A673 (cell line): ENCODE data around the gene CDC37. TPM values are rescaled to one million over a fixed set of nuclear protein-coding genes. Genes with fewer than 3 reads are reported as not detected.
"Not testable (repeated sequence)": the region's sequence is repeated elsewhere in the genome, so short reads cannot be mapped to it uniquely, and the experiment has no call there.

Experiments
- BruUV-seq: library from RNA; stranded (reverse); fragments of 400-500 nt; replicated peaks from 2 replicates; lab custom pipeline; 2021; lab: Mats Ljungman, UMichigan
- CTCF ChIA-PET: fragments of 300-600 bp; sonication (Branson Sonifier 250); formaldehyde crosslinking; loops from one replicate; lab custom pipeline; 2022; ENCODE audit warnings: antibody characterized with exemption; lab: Charles Lee
- POLR2A ChIA-PET: fragments of 300-600 bp; sonication (Branson Sonifier 250); formaldehyde crosslinking; loops from one replicate; lab custom pipeline; 2022; ENCODE audit warnings: antibody characterized with exemption; ENCODE audit not compliant: low non-redundant PET; lab: Charles Lee
- DNase-seq: peaks from one replicate; pipeline ENCODE4 v3.0.0-alpha.2; 2015; ENCODE audit warnings: low spot score
- H3K27ac ChIP-seq: fragments of 200-600 bp; sonication (generic); 2 replicates; pipeline ENCODE4 v1.5.1; 2016; ENCODE audit warnings: mixed run types, low read depth, mild to moderate bottlenecking, mixed read lengths, antibody characterized with exemption, low read length; ENCODE audit not compliant: poor library complexity, severe bottlenecking
- H3K27me3 ChIP-seq: fragments of 200-600 bp; sonication (generic); replicated peaks from 2 replicates; pipeline ENCODE4 v1.6.1; 2017; ENCODE audit warnings: mixed run types, low read depth, mild to moderate bottlenecking, mixed read lengths, antibody characterized with exemption, low read length; ENCODE audit not compliant: insufficient read depth, poor library complexity
- H3K36me3 ChIP-seq: fragments of 200-600 bp; sonication (generic); 2 replicates; pipeline ENCODE4 v1.6.1; 2016; ENCODE audit warnings: mixed run types, mild to moderate bottlenecking, mixed read lengths, antibody characterized with exemption, low read length; ENCODE audit not compliant: insufficient read depth, poor library complexity, severe bottlenecking
- H3K4me1 ChIP-seq: fragments of 200-600 bp; sonication (generic); 2 replicates; pipeline ENCODE4 v1.6.1; 2017; ENCODE audit warnings: mixed run types, mild to moderate bottlenecking, mixed read lengths, antibody characterized with exemption, low read length; ENCODE audit not compliant: insufficient read depth, poor library complexity, severe bottlenecking
- H3K4me3 ChIP-seq: fragments of 200-600 bp; sonication (generic); 2 replicates; pipeline ENCODE4 v1.5.1; 2016; ENCODE audit warnings: low read depth, mixed run types, mild to moderate bottlenecking, mixed read lengths, low read length; ENCODE audit not compliant: poor library complexity, severe bottlenecking
- H3K9me3 ChIP-seq: fragments of 200-600 bp; sonication (generic); 2 replicates; pipeline ENCODE4 v1.6.1; 2016; ENCODE audit warnings: mixed run types, low read depth, mild to moderate bottlenecking, mixed read lengths, antibody characterized with exemption, low read length; ENCODE audit not compliant: poor library complexity, severe bottlenecking
- EZH2 ChIP-seq: fragments of 200-600 bp; sonication (generic); IDR thresholded peaks from 2 replicates; pipeline ENCODE4 v1.6.1; 2017; ENCODE audit warnings: borderline replicate concordance, low read depth, mild to moderate bottlenecking, mixed read lengths, antibody characterized with exemption, low read length; ENCODE audit not compliant: poor library complexity, severe bottlenecking
- intact Hi-C: fragments of 100-400 bp; cut with micrococcal nuclease; formaldehyde crosslinking; loops from one replicate; pipeline ENCODE4 v1.10.0; 2022; ENCODE audit not compliant: unreplicated experiment
- total RNA-seq: library from RNA; stranded (reverse); gene quantifications from 2 replicates; pipeline ENCODE4 v1.2.3, GENCODE V29; 2021
- TF ChIP-seq, protein P1 (sequence below): fragments of 300-800, 200-600 bp; sonication (generic); conservative IDR thresholded peaks from 2 replicates; pipeline ENCODE4 v1.5.1; 2017; ENCODE audit warnings: low read depth, mild to moderate bottlenecking, antibody characterized with exemption, low read length, moderate library complexity, mixed read lengths

The CDC37 gene
- total RNA-seq, 1 experiment from 2014 or later = 288 TPM

DNA sequence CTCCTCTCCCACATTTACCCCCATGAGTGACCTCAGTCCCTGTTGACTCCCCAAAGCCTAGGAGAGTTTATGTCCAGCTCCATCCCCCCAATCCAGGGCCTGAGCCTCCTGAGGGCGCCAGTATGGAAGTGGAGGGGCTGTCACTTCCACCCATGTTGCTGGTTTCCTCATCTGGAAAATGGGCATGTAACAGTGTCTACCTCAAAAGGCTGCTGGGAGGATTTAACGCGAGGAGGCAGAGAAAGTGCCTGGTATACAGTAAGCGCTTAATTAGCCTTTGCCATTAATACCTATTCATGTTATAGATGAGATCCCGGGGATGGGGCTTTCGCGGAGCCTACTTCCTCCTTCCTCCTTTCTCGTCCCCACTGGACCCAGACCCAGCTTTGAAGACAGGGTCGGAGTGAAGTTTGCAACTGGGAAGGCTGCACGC is 23.4 kb downstream of the CDC37 start:
- no peak for DNase-seq
- no peaks in the 10 kb centered on the region for H3K27me3 ChIP-seq
- H3K4me1 ChIP-seq = peaks cover 5% of the 10 kb centered on the region
- TSS peak; percentile 86 for BruUV-seq
- ChIA-PET CTCF (interaction anchor here (1.2 to 1.7 kb wide), 3 partner anchors 9 to 110 kb away, joined by 6 to 10 read pairs (median 8); no protein-coding TSS in a partner anchor), POLR2A (interaction anchor here (0.6 kb wide), 1 partner anchor 552 kb away, joined by 3 read pairs; the partner anchor contains the start of gene UBL5)
- H3K27ac ChIP-seq = peak overlapping the region; percentile 85
- no peaks in the 10 kb centered on the region for H3K9me3 ChIP-seq
- TF ChIP-seq, protein P1, sequence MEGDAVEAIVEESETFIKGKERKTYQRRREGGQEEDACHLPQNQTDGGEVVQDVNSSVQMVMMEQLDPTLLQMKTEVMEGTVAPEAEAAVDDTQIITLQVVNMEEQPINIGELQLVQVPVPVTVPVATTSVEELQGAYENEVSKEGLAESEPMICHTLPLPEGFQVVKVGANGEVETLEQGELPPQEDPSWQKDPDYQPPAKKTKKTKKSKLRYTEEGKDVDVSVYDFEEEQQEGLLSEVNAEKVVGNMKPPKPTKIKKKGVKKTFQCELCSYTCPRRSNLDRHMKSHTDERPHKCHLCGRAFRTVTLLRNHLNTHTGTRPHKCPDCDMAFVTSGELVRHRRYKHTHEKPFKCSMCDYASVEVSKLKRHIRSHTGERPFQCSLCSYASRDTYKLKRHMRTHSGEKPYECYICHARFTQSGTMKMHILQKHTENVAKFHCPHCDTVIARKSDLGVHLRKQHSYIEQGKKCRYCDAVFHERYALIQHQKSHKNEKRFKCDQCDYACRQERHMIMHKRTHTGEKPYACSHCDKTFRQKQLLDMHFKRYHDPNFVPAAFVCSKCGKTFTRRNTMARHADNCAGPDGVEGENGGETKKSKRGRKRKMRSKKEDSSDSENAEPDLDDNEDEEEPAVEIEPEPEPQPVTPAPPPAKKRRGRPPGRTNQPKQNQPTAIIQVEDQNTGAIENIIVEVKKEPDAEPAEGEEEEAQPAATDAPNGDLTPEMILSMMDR = no peak
- intact Hi-C loops = loop anchor here (5.0 kb wide), 1 partner anchor 43 kb away; the partner anchor contains the start of gene ICAM3
- H3K36me3 ChIP-seq = peaks cover 13% of the 10 kb centered on the region
- H3K4me3 ChIP-seq = peak overlapping the region; percentile 91

DNA sequence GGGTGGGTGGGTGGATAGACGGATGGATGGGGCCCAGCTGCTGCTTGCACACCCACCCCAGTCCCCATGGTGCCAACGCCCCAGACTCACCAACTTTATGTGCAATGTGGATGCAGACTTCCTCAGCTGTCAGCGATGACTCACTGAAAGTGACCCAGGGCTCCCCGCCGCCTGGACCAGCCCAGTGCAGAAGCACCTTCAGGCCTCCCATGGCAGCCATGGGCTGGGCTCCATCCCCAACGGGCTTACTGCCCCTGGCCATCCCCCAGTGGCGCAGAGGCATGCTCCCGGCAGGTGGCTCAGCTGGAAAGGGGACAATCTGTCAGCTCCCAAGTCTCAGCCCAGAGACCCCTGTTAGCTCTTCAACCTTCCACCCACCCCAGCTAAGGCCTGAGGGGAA is 25.2 kb downstream of the CDC37 start:
- Histone ChIP-seq H3K9me3 (no peaks in the 10 kb centered on the region), H3K36me3 (peaks cover 15% of the 10 kb centered on the region), H3K4me3 (no peak overlapping the region), H3K27me3 (no peaks in the 10 kb centered on the region), H3K4me1 (peaks cover 5% of the 10 kb centered on the region), H3K27ac (no peak overlapping the region)
- BruUV-seq = no TSS peak
- intact Hi-C loops = no loop called here
- no peak for DNase-seq
- CTCF ChIA-PET = no interaction called here
- POLR2A ChIA-PET = no interaction called here
- TF ChIP-seq, protein P1 = no peak
- TF ChIP-seq EZH2 = no peak

DNA sequence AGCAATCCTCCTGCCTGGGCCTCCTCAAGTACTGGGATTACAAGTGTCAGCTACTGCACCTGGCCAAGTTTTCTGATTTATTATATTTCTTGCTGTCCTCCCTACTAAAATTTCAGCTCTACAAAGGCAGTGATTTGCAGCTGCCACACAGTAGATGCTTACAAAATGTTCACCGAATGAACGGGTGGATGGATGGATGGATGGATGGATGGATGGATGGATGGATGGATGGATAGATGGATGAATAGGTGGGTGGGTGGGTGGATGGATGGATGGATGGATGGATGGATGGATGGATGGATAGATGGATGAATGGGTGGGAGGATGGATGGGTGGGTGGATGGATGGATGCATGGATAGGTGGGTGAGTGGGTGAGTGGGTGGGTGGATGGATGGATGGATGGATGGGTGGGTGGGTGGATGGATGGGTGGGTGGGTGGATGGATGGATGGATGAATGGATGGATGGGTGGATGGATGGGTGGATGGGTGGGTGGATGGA is 26.2 kb downstream of the CDC37 start:
- CTCF ChIA-PET, H3K27me3 ChIP-seq, intact Hi-C loops, BruUV-seq, DNase-seq, H3K27ac ChIP-seq, POLR2A ChIA-PET, H3K9me3 ChIP-seq, H3K4me1 ChIP-seq, H3K4me3 ChIP-seq: not testable (repeated sequence)
- H3K36me3 ChIP-seq = peaks cover 15% of the 10 kb centered on the region

DNA sequence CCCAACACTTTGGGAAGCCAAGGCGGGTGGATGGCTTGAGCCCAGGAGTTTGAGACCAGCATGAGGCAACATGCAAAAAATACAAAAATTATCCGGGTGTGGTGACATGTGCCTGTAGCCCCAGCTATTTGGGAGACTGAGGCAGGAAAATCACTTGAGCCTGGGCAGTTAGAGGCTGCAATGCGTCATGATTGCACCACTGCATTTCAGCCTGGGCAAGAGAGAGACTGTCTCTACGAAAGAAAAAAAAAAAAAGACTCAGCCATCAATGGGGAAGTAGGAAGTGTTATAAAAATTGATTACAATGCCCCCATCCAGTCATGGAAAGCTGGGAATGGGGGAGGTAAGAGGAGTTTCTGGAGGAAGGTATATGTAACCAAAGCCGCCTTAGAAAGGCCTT is 28.4 kb downstream of the CDC37 start:
- ChIA-PET POLR2A (interaction anchor here (0.9 kb wide), 1 partner anchor 191 kb away, joined by 4 read pairs; no protein-coding TSS in a partner anchor), CTCF (no interaction called here)
- Histone ChIP-seq H3K4me1 (peaks cover 5% of the 10 kb centered on the region), H3K27ac (no peak overlapping the region), H3K36me3 (peaks cover 15% of the 10 kb centered on the region), H3K4me3 (no peak overlapping the region), H3K9me3 (no peaks in the 10 kb centered on the region), H3K27me3 (no peaks in the 10 kb centered on the region)
- TF ChIP-seq, protein P1 = no peak
- TF ChIP-seq EZH2 = no peak
- BruUV-seq = no TSS peak
- intact Hi-C loops = no loop called here
- DNase-seq = no peak
